Measurements from ENCODE around the gene CPEB3. TPM values are rescaled to one million over a fixed set of nuclear protein-coding genes. Genes with fewer than 3 reads are reported as not detected.

CPEB3 gene
- total RNA-seq, 2 donors from 2014 or later: 6.9 to 11.4 TPM

- peaks cover 0 to 51% of the 10 kb centered on the region in 2 donors for H3K4me1 ChIP-seq
- no peaks in the 10 kb centered on the region for H3K9me3 ChIP-seq
- DNase-seq (ENCODE audit: low spot score): no peak
Observed at GRCh38 chr10:92239151-92239599, 51.7 kb downstream of the CPEB3 start.

GRCh38 chr10:92238586-92239098, 52.2 kb downstream of the CPEB3 start:
- Histone ChIP-seq H3K4me1 (peaks cover 0 to 50% of the 10 kb centered on the region in 2 donors), H3K4me3 (peak overlapping the region; percentile 68 to 73), H3K36me3 (peaks cover under 1% of the 10 kb centered on the region), H3K27me3 (no peaks in the 10 kb centered on the region), H3K9me3 (no peaks in the 10 kb centered on the region), H3K27ac (peak overlapping the region; percentile 92)
- peak; percentile 65 for DNase-seq (ENCODE audit: low spot score)
- no peak for TF ChIP-seq CTCF (IDR thresholded peaks at IDR 0.05)

More at GRCh38 chr10:92239151-92239599, 51.7 kb downstream of the CPEB3 start:
- TF ChIP-seq CTCF (IDR thresholded peaks at IDR 0.05): no peak
- H3K4me3 ChIP-seq: peak overlapping the region; percentile 68 to 73
- no peaks in the 10 kb centered on the region for H3K36me3 ChIP-seq
- H3K27ac ChIP-seq: peak overlapping the region; percentile 92
- H3K27me3 ChIP-seq: no peaks in the 10 kb centered on the region

- no peak for TF ChIP-seq CTCF (IDR thresholded peaks at IDR 0.05)
- Histone ChIP-seq H3K36me3 (peaks cover 6% of the 10 kb centered on the region), H3K4me1 (peaks cover 0 to 46% of the 10 kb centered on the region in 2 donors), H3K4me3 (peak overlapping the region; percentile 68 to 73), H3K9me3 (no peaks in the 10 kb centered on the region), H3K27ac (peak overlapping the region; percentile 92), H3K27me3 (no peaks in the 10 kb centered on the region)
- DNase-seq (ENCODE audit: low spot score): no peak
Observed at GRCh38 chr10:92238054-92238585, 52.8 kb downstream of the CPEB3 start.

GRCh38 chr10:92231196-92231595, 59.7 kb downstream of the CPEB3 start:
- H3K4me3 ChIP-seq: no peak overlapping the region
- no peak overlapping the region for H3K27ac ChIP-seq
- no peaks in the 10 kb centered on the region for H3K9me3 ChIP-seq
- H3K36me3 ChIP-seq: peaks cover 20% of the 10 kb centered on the region
- H3K4me1 ChIP-seq: peaks cover 0 to 25% of the 10 kb centered on the region in 2 donors
- no peak for DNase-seq (ENCODE audit: low spot score)
- H3K27me3 ChIP-seq: no peaks in the 10 kb centered on the region
- TF ChIP-seq CTCF (IDR thresholded peaks at IDR 0.05): no peak

GRCh38 chr10:92222603-92223262, 68.1 kb downstream of the CPEB3 start:
- H3K4me1 ChIP-seq: peaks cover 0 to 10% of the 10 kb centered on the region in 2 donors
- DNase-seq (ENCODE audit: low spot score): no peak
- no peaks in the 10 kb centered on the region for H3K9me3 ChIP-seq
- TF ChIP-seq CTCF (IDR thresholded peaks at IDR 0.05): no peak
- H3K4me3 ChIP-seq: no peak overlapping the region
- H3K27ac ChIP-seq: no peak overlapping the region
- no peaks in the 10 kb centered on the region for H3K36me3 ChIP-seq
- H3K27me3 ChIP-seq: no peaks in the 10 kb centered on the region
